Uterus (tissue), 2 donors: ENCODE results near the gene RSPO4.

Source experiments
- POLR2A ChIP-seq, 2 donors: fragments of 450-650 bp; IDR thresholded peaks; one replicate each; pipeline ENCODE4 v1.6.1; 2016; ENCODE audit warnings: antibody characterized with exemption in 2 of 2, mild to moderate bottlenecking in 1 of 2, moderate library complexity in 1 of 2
- TF ChIP-seq, protein P1 (sequence below), 4 experiments: fragments of 200-600 bp in 2 of 4; fragments of 450-650 bp in 2 of 4; sonication (generic) in 2 of 4; IDR thresholded peaks; one replicate each; pipeline ENCODE4 v1.5.1; 2016 to 2019; ENCODE audit warnings: antibody characterized with exemption in 4 of 4, mild to moderate bottlenecking in 2 of 4, moderate library complexity in 1 of 4

DNA sequence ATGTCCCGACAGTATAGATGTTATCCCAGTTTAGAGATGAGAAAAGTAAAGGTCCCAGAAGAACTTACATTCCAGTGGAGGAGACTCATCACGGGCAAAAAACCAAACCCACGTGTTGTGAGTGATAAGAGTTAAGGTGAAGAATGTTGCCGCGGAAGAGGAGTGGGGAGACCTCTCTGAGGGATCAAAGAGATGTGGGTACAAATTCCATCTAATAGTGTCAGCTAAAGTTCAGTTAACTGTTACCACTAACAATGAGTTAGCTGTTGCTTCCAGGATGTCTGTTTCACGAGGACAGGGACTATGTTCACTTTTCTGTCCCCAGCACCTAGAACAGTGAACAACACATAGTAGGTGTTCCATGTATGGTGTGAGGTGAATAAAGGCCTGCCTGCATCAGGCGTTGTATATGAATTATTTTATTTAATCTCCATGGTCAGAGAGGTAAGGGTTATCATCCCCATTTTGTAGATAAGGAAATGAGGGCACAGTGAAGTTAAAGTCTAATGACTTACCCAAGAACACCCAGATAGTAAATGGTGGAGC, 39.8 kb upstream of the RSPO4 start:
- TF ChIP-seq, protein P1, sequence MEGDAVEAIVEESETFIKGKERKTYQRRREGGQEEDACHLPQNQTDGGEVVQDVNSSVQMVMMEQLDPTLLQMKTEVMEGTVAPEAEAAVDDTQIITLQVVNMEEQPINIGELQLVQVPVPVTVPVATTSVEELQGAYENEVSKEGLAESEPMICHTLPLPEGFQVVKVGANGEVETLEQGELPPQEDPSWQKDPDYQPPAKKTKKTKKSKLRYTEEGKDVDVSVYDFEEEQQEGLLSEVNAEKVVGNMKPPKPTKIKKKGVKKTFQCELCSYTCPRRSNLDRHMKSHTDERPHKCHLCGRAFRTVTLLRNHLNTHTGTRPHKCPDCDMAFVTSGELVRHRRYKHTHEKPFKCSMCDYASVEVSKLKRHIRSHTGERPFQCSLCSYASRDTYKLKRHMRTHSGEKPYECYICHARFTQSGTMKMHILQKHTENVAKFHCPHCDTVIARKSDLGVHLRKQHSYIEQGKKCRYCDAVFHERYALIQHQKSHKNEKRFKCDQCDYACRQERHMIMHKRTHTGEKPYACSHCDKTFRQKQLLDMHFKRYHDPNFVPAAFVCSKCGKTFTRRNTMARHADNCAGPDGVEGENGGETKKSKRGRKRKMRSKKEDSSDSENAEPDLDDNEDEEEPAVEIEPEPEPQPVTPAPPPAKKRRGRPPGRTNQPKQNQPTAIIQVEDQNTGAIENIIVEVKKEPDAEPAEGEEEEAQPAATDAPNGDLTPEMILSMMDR (IDR thresholded peaks at IDR 0.05), result no peak
- TF ChIP-seq POLR2A (IDR thresholded peaks at IDR 0.05), result no peak
